ENCODE data around the gene GALP.
"Not testable (repeated sequence)": the region's sequence is repeated elsewhere in the genome, so short reads cannot be mapped to it uniquely, and the experiment has no call there.

GALP gene

GRCh38 chr19:56193981-56194640, 18.3 kb downstream of the GALP start:
- H3K4me3 ChIP-seq (ENCODE audit: low read depth in 1 of 2, low read length in 1 of 2): no peak overlapping the region
- peaks cover 0 to 7% of the 10 kb centered on the region in 2 experiments for H3K4me1 ChIP-seq (ENCODE audit: control insufficient read depth in 1 of 2, insufficient read depth in 1 of 2, low read depth in 1 of 2, low read length in 1 of 2)
- no peaks in the 10 kb centered on the region for H3K9me3 ChIP-seq
- no peak for TF ChIP-seq CTCF (IDR thresholded peaks at IDR 0.05)
- no peaks in the 10 kb centered on the region for H3K27me3 ChIP-seq
- H3K27ac ChIP-seq: no peak overlapping the region
- H3K36me3 ChIP-seq: no peaks in the 10 kb centered on the region

- H3K27me3 ChIP-seq; H3K4me3 ChIP-seq (ENCODE audit: low read depth in 1 of 2, low read length in 1 of 2); H3K36me3 ChIP-seq; H3K9me3 ChIP-seq; H3K27ac ChIP-seq; H3K4me1 ChIP-seq (ENCODE audit: control insufficient read depth in 1 of 2, insufficient read depth in 1 of 2, low read depth in 1 of 2, low read length in 1 of 2): not testable (repeated sequence)
These were observed 21.8 kb downstream of the GALP start, which contains the start of gene ZSCAN5B for GRCh38 chr19:56197646-56198045. Gene ZSCAN5B, minus strand, starts transcription at chr19:56197783. Its CDS starts 4,731 bp downstream, at chr19:56193052.

GRCh38 chr19:56199687-56200086, 23.9 kb downstream of the GALP start:
- Histone ChIP-seq H3K9me3 (no peaks in the 10 kb centered on the region), H3K4me3 (ENCODE audit: low read depth in 1 of 2, low read length in 1 of 2) (no peak overlapping the region), H3K27ac (no peak overlapping the region), H3K36me3 (no peaks in the 10 kb centered on the region), H3K27me3 (peaks cover 17% of the 10 kb centered on the region), H3K4me1 (ENCODE audit: control insufficient read depth in 1 of 2, insufficient read depth in 1 of 2, low read depth in 1 of 2, low read length in 1 of 2) (no peaks in the 10 kb centered on the region)
- no peak for TF ChIP-seq CTCF (IDR thresholded peaks at IDR 0.05)

- Histone ChIP-seq H3K36me3 (no peaks in the 10 kb centered on the region), H3K27me3 (peaks cover 17% of the 10 kb centered on the region), H3K27ac (no peak within 1 kb of the TSS), H3K9me3 (no peaks in the 10 kb centered on the region), H3K4me3 (ENCODE audit: low read depth in 1 of 2, low read length in 1 of 2) (no peak within 1 kb of the TSS), H3K4me1 (ENCODE audit: control insufficient read depth in 1 of 2, insufficient read depth in 1 of 2, low read depth in 1 of 2, low read length in 1 of 2) (no peaks in the 10 kb centered on the region)
- no peak for TF ChIP-seq CTCF (IDR thresholded peaks at IDR 0.05)
These were observed 26.2 kb downstream of the GALP start, which contains the start of gene ZSCAN5C for GRCh38 chr19:56201973-56202372. Gene ZSCAN5C, plus strand, starts transcription at chr19:56202273. Its CDS starts 3,641 bp downstream, at chr19:56205914.

- H3K4me3 ChIP-seq (ENCODE audit: low read depth in 1 of 2, low read length in 1 of 2): not testable (repeated sequence)
These were observed 31.8 kb downstream of the GALP start for GRCh38 chr19:56207581-56207980.

GRCh38 chr19:56209091-56209490, 33.3 kb downstream of the GALP start:
- no peaks in the 10 kb centered on the region for H3K27me3 ChIP-seq
- H3K27ac ChIP-seq: no peak overlapping the region
- H3K4me3 ChIP-seq (ENCODE audit: low read depth in 1 of 2, low read length in 1 of 2): no peak overlapping the region
- no peaks in the 10 kb centered on the region for H3K36me3 ChIP-seq
- no peaks in the 10 kb centered on the region for H3K4me1 ChIP-seq (ENCODE audit: control insufficient read depth in 1 of 2, insufficient read depth in 1 of 2, low read depth in 1 of 2, low read length in 1 of 2)
- no peaks in the 10 kb centered on the region for H3K9me3 ChIP-seq
- no peak for TF ChIP-seq CTCF (IDR thresholded peaks at IDR 0.05)

More at GRCh38 chr19:56207581-56207980, 31.8 kb downstream of the GALP start:
- H3K36me3 ChIP-seq; H3K27ac ChIP-seq; H3K4me1 ChIP-seq (ENCODE audit: control insufficient read depth in 1 of 2, insufficient read depth in 1 of 2, low read depth in 1 of 2, low read length in 1 of 2); H3K9me3 ChIP-seq: not testable (repeated sequence)
- H3K27me3 ChIP-seq: peaks cover 11% of the 10 kb centered on the region

- H3K27me3 ChIP-seq; H3K9me3 ChIP-seq; H3K36me3 ChIP-seq; H3K27ac ChIP-seq; H3K4me3 ChIP-seq (ENCODE audit: low read depth in 1 of 2, low read length in 1 of 2); H3K4me1 ChIP-seq (ENCODE audit: control insufficient read depth in 1 of 2, insufficient read depth in 1 of 2, low read depth in 1 of 2, low read length in 1 of 2): not testable (repeated sequence)
These were observed 34.2 kb downstream of the GALP start for GRCh38 chr19:56210036-56210435.
